Measurements from ENCODE around the gene SLC6A1. TPM values are rescaled to one million over a fixed set of nuclear protein-coding genes. Genes with fewer than 3 reads are reported as not detected.

SLC6A1 gene
- total RNA-seq, 1 experiment from 2014 or later = not detected

GRCh38 chr3:10999221-11000107, 6.9 kb downstream of the SLC6A1 start:
- no peak overlapping the region for H3K27ac ChIP-seq (ENCODE audit: low read depth, low read length, poor library complexity, severe bottlenecking)
- no peak overlapping the region for H3K4me3 ChIP-seq (ENCODE audit: low read depth, low read length, poor library complexity, severe bottlenecking)
- no peaks in the 10 kb centered on the region for H3K36me3 ChIP-seq (ENCODE audit: insufficient read depth, low read length, poor library complexity, severe bottlenecking)
- BruUV-seq (replicated peaks) = no TSS peak
- ChIA-PET CTCF (interaction anchor here (1.0 kb wide), 1 partner anchor 18 kb away, joined by 3 read pairs; no protein-coding TSS in a partner anchor), POLR2A (ENCODE audit: low non-redundant PET) (interaction anchor here (0.7 kb wide), 1 partner anchor 146 kb away, joined by 4 read pairs; no protein-coding TSS in a partner anchor)
- H3K9me3 ChIP-seq (ENCODE audit: low read depth, low read length, poor library complexity, severe bottlenecking) = no peaks in the 10 kb centered on the region
- peaks cover 29% of the 10 kb centered on the region for H3K27me3 ChIP-seq (replicated peaks; ENCODE audit: insufficient read depth, low read depth, low read length, poor library complexity)
- no peaks in the 10 kb centered on the region for H3K4me1 ChIP-seq (ENCODE audit: insufficient read depth, low read length, poor library complexity, severe bottlenecking)
- intact Hi-C loops (cut with micrococcal nuclease; ENCODE audit: unreplicated experiment) = no loop called here
- no peak for DNase-seq (ENCODE audit: low spot score)
- no peak for TF ChIP-seq CTCF (conservative IDR thresholded peaks at IDR 0.05; ENCODE audit: low read depth, low read length)
- TF ChIP-seq EZH2 (IDR thresholded peaks at IDR 0.05; ENCODE audit: borderline replicate concordance, low read depth, low read length, poor library complexity, severe bottlenecking) = no peak

- POLR2A ChIA-PET (ENCODE audit: low non-redundant PET) = no interaction called here
- BruUV-seq (replicated peaks) = no TSS peak
- H3K27ac ChIP-seq (ENCODE audit: low read depth, low read length, poor library complexity, severe bottlenecking) = no peak overlapping the region
- DNase-seq (ENCODE audit: low spot score) = no peak
- no peaks in the 10 kb centered on the region for H3K9me3 ChIP-seq (ENCODE audit: low read depth, low read length, poor library complexity, severe bottlenecking)
- H3K36me3 ChIP-seq (ENCODE audit: insufficient read depth, low read length, poor library complexity, severe bottlenecking) = no peaks in the 10 kb centered on the region
- H3K4me1 ChIP-seq (ENCODE audit: insufficient read depth, low read length, poor library complexity, severe bottlenecking) = no peaks in the 10 kb centered on the region
- peaks cover 18% of the 10 kb centered on the region for H3K27me3 ChIP-seq (replicated peaks; ENCODE audit: insufficient read depth, low read depth, low read length, poor library complexity)
- intact Hi-C loops (cut with micrococcal nuclease; ENCODE audit: unreplicated experiment) = no loop called here
- no peak overlapping the region for H3K4me3 ChIP-seq (ENCODE audit: low read depth, low read length, poor library complexity, severe bottlenecking)
- no peak for TF ChIP-seq CTCF (conservative IDR thresholded peaks at IDR 0.05; ENCODE audit: low read depth, low read length)
- TF ChIP-seq EZH2 (IDR thresholded peaks at IDR 0.05; ENCODE audit: borderline replicate concordance, low read depth, low read length, poor library complexity, severe bottlenecking) = no peak
- CTCF ChIA-PET = interaction anchor here (0.6 kb wide), 1 partner anchor 236 kb away, joined by 3 read pairs; no protein-coding TSS in a partner anchor
These were observed 8.0 kb downstream of the SLC6A1 start for GRCh38 chr3:11000528-11000927.

GRCh38 chr3:11001020-11001657, 8.6 kb downstream of the SLC6A1 start:
- no peaks in the 10 kb centered on the region for H3K36me3 ChIP-seq (ENCODE audit: insufficient read depth, low read length, poor library complexity, severe bottlenecking)
- no TSS peak for BruUV-seq (replicated peaks)
- H3K27me3 ChIP-seq (replicated peaks; ENCODE audit: insufficient read depth, low read depth, low read length, poor library complexity) = peaks cover 12% of the 10 kb centered on the region
- no peaks in the 10 kb centered on the region for H3K4me1 ChIP-seq (ENCODE audit: insufficient read depth, low read length, poor library complexity, severe bottlenecking)
- intact Hi-C loops (cut with micrococcal nuclease; ENCODE audit: unreplicated experiment) = no loop called here
- H3K4me3 ChIP-seq (ENCODE audit: low read depth, low read length, poor library complexity, severe bottlenecking) = no peak overlapping the region
- ChIA-PET POLR2A (ENCODE audit: low non-redundant PET) (no interaction called here), CTCF (interaction anchor here (0.6 kb wide), 1 partner anchor 235 kb away, joined by 3 read pairs; no protein-coding TSS in a partner anchor)
- peak; percentile 17 for DNase-seq (ENCODE audit: low spot score)
- H3K9me3 ChIP-seq (ENCODE audit: low read depth, low read length, poor library complexity, severe bottlenecking) = no peaks in the 10 kb centered on the region
- TF ChIP-seq CTCF (conservative IDR thresholded peaks at IDR 0.05; ENCODE audit: low read depth, low read length) = no peak
- no peak for TF ChIP-seq EZH2 (IDR thresholded peaks at IDR 0.05; ENCODE audit: borderline replicate concordance, low read depth, low read length, poor library complexity, severe bottlenecking)
- no peak overlapping the region for H3K27ac ChIP-seq (ENCODE audit: low read depth, low read length, poor library complexity, severe bottlenecking)
